ENCODE measurements around the gene PCSK7.

PCSK7 gene

GRCh38 chr11:117230999-117231841 is 653 bp downstream of the PCSK7 start:
- DNase-seq: no peak

- no peak for DNase-seq
These were observed 1.4 kb downstream of the PCSK7 start for GRCh38 chr11:117230286-117230961.

GRCh38 chr11:117229931-117230285 is 2.0 kb downstream of the PCSK7 start:
- DNase-seq: no peak

DNA sequence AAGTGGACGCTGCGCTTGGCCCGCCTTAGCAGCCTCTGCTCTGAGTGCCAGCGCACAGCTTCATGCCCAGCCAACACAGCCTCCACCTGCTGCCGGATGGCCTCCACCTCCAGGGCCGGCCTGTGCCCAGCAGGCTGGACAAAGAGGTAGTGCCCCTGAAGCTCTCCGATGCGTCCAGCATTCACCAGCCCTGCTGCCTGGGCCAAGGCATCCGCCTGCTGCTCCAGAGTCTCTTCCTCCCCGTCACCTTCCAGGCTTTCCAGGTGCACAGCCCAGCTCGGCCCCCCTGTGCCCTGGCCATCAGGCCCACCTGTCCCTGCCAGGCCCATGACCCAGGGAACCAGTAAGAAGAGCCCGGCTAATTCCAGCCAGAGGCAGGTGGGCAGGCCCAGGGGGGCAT is 2.5 kb downstream of the PCSK7 start:
- no peak for DNase-seq

DNA sequence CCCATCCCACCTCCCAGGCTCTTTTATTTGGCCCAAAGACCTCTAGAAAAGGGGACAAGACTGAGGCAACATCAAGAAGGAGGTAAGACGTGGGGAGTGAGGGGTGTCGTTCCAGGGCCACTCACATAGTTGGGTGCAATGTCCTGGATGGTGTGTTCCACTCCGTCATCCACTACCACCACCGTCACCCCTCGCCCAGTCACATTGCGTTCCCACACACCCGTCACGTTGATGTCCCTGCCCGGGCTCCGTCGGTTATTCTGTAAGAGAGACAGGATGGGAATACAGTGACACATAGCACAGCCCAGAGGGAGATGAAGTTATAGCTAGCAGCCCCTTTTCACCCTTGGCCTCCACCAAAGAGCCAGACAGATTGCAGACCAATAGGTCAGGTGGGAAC is 3.8 kb downstream of the PCSK7 start:
- DNase-seq: no peak

DNA sequence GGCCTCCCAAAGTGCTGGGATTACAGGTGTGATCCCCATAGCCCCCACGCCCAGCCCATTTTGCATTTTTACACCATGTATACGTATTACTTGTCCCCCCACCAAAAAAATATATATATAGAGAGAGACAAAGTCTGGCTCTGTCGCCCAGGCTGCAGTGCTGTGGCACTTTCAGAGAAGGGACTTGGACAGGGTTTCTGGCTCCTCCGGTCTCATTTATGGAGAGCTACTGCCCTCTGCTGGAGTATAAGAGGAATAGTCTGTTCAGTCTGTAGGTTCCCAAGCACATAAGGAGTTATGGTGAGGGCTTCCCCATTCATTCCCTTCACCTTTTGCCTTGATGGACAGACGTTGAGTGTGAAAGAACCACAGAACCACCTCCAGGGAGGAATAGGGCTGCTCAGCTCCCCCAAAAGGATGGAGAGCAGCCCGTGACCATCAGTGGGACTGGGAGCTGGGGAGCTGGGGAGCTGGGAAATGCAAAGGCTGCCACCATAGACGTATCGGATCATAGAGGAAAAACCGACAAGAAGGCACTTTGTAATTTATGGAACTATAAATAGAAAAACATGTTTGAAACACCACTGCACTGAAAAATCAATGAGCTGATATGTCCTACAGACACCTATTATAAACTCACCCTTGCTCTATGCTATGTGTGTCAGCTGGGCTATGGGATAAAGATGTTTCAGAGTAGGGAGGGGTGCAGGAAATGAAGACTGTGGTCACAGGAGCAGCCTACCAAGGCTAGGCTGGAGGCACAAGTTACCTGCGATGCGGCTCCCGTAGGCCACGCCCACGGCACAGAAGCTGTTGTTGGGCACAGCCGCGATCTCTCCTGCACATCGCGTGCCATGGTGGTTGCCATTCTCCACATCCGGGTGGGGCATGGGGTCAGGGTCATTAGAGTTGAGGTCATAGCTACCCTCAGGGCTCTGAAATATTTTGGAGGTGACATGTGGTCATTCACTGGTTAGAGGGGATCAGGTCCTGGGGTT is 5.2 kb downstream of the PCSK7 start:
- peak in 1 of 2 experiments; percentile 71 for DNase-seq

- DNase-seq: no peak
These were observed 6.2 kb downstream of the PCSK7 start for GRCh38 chr11:117225553-117226170.

GRCh38 chr11:117223741-117224689 is 7.9 kb downstream of the PCSK7 start:
- DNase-seq: no peak

- no peak for DNase-seq
These were observed 8.7 kb downstream of the PCSK7 start for GRCh38 chr11:117222991-117223740.

DNA sequence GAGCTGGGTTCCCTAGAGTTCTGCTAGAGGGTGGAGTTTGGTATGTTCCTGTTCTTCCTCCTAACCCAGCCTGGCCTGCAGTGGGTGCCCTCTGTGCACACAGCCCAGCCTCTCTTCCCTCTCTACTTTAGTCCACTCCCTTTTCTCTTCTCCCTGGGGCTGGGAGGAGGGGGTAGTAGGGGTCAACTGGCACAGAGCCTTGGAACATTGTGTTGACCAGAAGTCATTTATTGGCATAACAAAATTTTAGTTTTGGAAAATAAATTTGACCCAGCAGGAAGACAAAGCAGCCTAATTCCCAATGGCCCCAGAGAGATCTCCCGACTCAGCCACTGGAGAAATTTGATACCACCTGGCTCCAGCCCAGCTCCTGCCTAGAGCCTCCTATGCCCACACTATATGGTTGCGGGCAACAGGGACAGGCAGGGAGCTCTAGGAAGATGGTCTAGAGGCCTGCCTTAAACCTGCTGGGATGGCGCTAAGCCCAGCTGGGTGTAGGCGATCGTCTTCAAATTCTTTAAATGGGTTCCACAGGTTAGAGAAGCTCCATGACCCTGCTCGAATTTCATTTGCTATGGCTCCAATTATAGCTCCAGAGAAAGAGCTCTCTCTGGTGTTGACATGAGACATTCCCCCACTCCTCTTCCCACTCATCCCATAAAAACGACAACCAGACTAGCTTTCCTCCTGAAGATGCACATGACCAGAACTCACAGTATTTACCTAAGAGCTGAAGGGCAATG is 9.9 kb downstream of the PCSK7 start:
- no peak for DNase-seq

DNA sequence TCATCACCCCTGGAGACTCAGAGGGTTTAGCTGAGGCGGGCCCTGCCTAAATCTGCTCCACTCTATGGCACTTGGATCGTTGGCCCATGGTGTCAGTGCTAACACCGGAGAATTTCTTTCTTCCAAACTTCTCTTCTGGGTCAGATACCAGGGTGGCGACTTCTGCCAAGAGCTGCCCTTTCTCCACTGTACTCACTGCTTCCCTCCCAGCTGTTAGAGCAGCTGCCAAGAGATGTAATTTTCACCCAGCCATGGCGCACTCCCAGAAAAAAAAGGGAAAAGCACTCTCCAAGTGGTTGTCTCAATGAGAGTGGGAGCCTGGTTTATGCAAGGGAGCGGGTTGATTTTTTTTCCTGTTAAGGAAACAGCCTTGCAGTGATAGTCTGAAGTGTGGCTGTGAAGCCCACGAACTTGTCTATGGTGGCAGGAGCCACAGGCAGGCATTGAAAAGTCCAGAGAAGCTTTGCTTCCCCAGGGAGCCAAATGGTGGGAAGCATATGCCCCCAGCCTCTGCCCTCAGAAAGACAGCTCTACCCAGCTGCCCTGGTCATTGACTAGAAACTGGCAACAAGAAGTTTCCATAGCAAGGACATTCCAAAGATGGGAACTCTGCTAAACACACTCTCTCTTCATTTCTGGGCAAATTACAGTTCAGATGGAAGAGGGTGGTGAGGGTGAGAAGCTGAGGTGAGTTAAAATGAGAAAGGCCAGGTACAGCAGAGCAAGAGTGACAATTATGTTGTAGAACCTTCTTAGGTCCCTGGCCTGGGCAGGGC is 10.7 kb downstream of the PCSK7 start:
- no peak for DNase-seq

- DNase-seq: no peak
These were observed 11.3 kb downstream of the PCSK7 start for GRCh38 chr11:117220568-117220967.

GRCh38 chr11:117219995-117220394 is 11.9 kb downstream of the PCSK7 start:
- DNase-seq: no peak

DNA sequence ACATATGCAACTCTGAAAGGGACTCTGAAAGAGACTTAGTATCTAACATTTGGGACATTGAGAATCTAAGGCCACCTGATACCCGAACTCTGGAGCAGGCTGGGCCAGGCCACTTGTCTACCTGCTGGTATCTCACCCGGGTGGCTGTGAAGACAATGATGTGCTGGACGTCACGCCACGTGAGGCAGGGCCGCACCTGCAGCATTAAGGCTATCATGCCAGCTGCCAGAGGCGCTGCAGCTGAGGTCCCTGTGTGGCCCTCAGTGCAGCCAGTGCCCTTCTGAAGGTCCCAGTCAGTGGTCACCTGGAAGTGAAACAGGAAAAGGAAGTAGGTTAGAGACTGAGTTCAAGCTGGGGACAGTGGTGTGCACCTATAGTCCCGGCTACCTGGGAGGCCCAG is 12.4 kb downstream of the PCSK7 start:
- no peak for DNase-seq

DNA sequence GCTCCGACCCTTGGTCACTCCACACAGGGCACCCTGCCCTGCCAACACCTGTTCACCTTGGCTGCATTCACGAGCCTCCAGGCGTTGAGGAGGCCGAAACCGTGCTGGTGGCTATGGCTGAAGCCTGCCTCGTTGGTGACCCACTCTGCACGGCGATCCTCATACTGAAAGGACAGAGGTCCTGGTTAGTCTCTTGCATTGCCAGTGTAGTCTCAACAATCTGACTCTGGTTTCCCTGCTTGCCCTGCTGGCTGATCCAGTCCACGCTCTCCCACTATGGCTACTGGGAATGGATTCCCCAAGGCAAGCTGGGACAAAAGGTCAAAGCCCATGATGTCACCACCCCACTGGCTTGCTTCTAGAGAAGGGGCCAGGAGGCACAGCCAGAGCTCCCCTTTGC is 12.9 kb downstream of the PCSK7 start:
- no peak for DNase-seq

GRCh38 chr11:117218133-117218915 is 13.5 kb downstream of the PCSK7 start:
- DNase-seq: no peak

GRCh38 chr11:117217141-117218084 is 14.5 kb downstream of the PCSK7 start:
- no peak for DNase-seq

Measured in SW 1271 (cell line).